ENCODE data around the gene CYP21A2.
A peak's percentile ranks its signal among the peaks of the same experiment; 100 is the strongest.

Gene CYP21A2

DNA sequence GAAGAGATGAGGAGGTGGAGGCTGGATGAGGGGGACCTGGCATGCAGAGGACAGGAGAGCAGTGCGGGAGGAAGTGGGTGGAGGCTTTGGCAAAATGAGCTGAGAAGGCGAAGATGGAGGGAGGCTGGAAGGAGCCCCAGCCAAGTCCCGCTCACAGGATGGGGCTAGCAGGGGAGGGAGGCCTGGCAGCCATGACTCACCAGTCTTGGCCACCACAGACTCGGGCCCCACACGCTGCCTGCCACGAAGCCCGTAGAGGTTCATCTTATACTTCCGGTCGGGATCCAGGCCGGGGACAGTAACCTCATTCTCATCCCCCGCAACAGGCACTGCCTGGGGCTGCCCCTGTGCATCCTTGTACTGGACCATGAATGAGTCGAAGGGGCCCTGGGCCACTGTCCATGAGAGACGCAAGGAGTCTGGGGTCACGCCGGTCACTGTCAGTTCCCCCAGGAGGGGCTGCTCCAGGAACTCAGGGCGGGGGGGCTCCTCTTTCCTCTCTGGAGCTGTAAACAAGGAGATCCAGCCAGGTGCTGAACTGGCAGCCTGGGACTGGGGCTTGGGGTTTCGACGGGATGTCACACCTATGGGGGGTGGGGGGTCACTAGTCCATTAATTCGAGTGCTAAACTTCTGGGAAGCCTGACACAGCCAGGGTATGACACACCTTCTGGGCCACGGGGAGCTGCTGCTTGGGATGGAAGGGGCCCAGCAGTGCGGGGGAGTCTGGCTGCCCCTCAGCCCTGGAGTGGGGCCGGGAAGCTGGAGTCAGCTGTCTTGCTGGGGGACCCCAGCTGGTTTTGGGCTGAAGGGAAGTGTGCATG lies 43.2 kb downstream of the CYP21A2 start:
- H3K4me3 ChIP-seq (ENCODE audit: low read depth, low read length) = no peak overlapping the region

DNA sequence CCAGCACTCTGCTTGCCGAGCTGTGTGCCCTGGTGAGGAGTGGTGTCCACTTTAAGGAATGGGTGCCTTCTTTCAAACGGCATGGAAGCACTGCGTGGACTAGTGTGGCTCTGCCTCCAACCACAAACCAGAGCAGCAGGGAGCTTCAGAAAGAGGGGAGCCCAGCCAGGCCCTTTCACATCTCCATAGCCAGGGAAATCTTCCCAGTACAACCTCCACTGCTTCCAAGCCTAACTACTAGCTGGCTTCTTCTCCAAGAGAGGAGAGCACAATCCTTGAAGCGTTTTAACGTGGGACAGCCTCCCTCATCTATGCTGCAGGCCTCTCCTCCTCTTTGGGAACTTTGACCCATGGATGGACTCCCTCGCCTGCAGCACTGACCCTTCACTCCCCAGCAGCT lies 44.3 kb downstream of the CYP21A2 start:
- no peak overlapping the region for H3K4me3 ChIP-seq (ENCODE audit: low read depth, low read length)

GRCh38 chr6:32082935-32083334 lies 44.7 kb downstream of the CYP21A2 start:
- no peak overlapping the region for H3K4me3 ChIP-seq (ENCODE audit: low read depth, low read length)

GRCh38 chr6:32083812-32084768 lies 45.9 kb downstream of the CYP21A2 start:
- no peak overlapping the region for H3K4me3 ChIP-seq (ENCODE audit: low read depth, low read length)

DNA sequence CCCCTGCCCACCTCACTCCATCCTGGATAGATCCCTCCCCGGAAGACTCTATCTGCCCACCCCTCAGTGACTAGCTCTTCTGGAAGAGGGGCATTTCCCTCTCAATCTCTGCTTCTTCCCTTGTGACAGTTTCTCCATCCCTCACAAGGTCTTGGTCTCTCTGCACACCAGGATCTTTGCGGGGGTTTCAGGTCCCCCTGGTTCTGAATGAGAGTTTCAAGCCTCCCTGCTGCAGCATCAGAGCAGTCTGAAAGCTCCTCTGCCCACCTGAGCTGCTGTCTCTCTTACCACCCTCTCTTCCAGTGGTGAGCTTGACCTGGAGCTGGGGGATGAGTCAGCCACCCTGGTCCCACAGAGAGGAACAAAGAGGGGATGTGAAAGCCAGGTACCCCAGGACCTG lies 46.6 kb downstream of the CYP21A2 start:
- H3K4me3 ChIP-seq (ENCODE audit: low read depth, low read length) = no peak overlapping the region

GRCh38 chr6:32085759-32086459 lies 47.7 kb downstream of the CYP21A2 start:
- no peak overlapping the region for H3K4me3 ChIP-seq (ENCODE audit: low read depth, low read length)

DNA sequence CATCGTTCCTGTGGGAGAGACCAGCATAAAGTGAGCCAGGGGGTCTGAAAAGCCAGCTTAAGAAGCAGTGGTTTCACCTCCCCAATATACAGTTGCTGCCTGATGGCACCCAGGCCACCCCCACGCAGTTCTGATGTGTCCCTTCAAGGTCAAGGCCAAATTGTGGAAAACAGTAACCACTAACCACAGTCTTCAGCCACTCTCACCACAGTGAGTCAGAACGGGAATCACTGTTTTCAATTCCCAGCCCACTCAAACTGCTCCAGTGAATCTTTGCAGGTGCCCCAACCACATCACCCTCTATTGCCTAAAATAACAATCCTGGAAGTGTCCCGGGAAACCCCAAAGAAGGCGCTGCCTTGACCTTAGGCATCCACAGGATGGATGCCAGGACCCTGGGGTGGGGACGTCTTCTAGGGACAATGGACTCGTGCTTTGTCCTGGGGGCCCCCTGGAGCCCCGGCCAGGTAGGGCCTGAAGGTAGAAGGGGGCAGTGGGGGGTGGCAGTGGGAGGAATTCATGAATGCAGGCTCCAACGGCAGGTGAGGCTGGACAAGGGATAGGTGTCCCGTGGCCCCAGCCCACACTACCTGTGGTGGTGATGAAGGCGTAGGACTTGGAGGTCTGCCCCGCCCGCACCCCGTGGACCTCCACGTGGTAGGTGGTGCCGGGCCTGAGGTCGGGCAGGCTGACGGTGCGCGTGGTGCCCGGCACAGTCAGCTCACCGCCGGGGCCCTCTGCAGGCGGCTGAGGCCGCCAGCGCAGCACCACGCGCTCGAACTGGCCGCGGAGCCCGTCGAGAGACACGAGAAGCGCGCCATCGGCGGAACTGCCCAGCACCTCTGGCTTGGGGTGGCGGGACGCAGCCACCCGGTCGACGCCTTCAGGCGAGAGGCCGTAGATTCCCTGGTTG lies 48.7 kb downstream of the CYP21A2 start:
- H3K4me3 ChIP-seq (ENCODE audit: low read depth, low read length) = no peak overlapping the region

DNA sequence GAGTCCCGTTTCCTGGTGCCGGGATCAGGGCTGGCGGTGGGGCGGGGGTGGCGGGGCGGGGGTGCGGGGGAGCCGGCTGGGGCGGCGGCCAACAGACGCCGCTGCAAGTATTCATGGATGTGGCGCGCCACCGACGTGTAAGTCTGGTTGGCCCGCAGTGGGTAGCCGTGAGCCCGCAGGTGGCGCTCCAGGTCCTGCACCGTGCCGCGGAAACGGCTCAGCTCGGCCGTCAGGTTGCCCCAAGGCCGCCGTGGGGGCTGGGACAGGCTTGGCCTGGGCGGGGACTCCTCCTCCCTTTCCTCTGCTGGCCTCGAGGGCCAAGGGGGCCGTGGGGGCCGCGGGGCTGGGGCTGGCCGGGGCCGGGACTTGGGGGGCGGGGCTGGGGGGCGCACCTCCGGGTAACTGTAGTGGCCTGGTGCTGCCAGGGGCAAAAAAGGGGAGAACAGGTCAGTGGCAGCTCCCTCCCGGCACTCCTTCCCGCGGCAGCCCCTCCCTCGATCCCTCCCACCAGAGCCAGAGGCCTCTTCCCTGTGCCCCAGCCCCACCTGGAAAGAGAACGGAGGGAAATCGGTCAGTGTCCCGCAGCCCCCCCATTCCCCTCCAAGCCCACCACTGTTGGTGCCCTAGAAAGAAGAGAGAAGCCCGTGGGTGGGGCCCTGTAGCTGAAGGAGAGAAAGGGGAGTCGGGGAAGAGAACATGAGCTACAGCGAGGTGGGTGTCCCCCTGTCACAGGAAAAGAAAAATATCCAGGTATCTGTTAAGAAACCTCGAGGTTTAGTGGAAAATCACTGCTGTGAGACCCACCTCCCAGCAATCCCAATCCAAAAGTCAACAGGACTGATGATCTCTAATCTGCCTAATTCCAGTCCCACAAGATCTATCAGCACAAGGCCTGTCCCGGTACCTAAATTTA lies 49.6 kb downstream of the CYP21A2 start:
- peak overlapping the region; percentile 17 for H3K4me3 ChIP-seq (ENCODE audit: low read depth, low read length)

GRCh38 chr6:32088487-32089049 lies 50.4 kb downstream of the CYP21A2 start:
- no peak overlapping the region for H3K4me3 ChIP-seq (ENCODE audit: low read depth, low read length)

- no peak overlapping the region for H3K4me3 ChIP-seq (ENCODE audit: low read depth, low read length)
These were observed 51.0 kb downstream of the CYP21A2 start for GRCh38 chr6:32089082-32089828.
